Activated CD8-positive, alpha-beta memory T cell treated with anti-CD3 and anti-CD28 coated beads for 36 hours (primary cell): Measurements from ENCODE around the gene CDH6. TPM values are rescaled to one million over a fixed set of nuclear protein-coding genes. Genes with fewer than 3 reads are reported as not detected.

Source experiments
- CTCF ChIA-PET: fragments of 350-600 bp; sonication (Branson Sonifier 250); formaldehyde crosslinking; loops from one replicate; lab custom pipeline; 2021; ENCODE audit warnings: antibody characterized with exemption; lab: Charles Lee
- POLR2A ChIA-PET: fragments of 350-600 bp; sonication (Branson Sonifier 250); formaldehyde crosslinking; loops from one replicate; lab custom pipeline; 2021; ENCODE audit warnings: antibody characterized with exemption; lab: Charles Lee
- total RNA-seq, 2 experiments: library from RNA; stranded (reverse); gene quantifications; one replicate each; pipeline ENCODE4 v1.2.3, GENCODE V29; 2021

CDH6 gene
- total RNA-seq, 2 experiments from 2014 or later: not detected

DNA sequence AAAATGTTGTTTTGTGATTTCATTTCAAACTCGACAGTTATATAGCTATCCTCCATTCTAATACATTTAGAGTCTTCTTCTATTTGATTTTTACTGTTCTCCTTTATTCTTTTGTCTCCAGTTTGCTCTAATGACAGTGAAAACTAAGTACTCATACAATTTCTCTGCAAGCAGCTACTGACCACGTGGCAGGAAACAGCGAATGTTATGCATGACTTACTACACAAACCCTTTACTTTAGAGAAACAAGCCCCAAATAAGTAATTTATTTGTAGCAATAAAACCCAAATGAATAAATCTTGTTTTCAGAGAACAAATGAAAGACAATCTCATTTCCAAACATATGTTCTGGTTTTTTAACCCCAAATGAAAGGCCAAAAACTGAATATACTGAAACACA is 41.9 kb downstream of the CDH6 start:
- POLR2A ChIA-PET: interaction anchor here (0.6 kb wide), 1 partner anchor 320 kb away, joined by 5 read pairs; no protein-coding TSS in a partner anchor

DNA sequence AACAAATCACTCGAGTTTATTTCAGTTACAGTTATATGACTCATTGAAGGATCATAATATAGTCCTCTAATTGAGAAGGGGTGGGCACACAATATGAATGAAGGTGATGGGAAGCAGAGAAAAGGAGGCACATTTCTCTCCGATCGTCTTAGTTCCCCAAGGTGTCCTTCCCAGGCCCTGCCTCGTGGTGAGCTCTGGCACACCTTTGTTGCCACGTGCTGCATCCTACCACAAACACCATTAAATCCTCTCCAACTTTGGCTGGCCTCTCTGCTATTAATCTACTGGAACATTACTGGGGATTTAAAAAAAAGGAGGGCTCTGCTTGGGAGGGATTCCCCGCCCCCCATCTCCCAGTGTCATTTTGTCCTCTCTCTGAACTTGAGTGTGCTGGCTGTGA is 42.9 kb downstream of the CDH6 start:
- CTCF ChIA-PET: no interaction called here
- POLR2A ChIA-PET: no interaction called here

More for the DNA sequence above, 41.9 kb downstream of the CDH6 start:
- CTCF ChIA-PET: interaction anchor here (0.7 kb wide), 1 partner anchor 17 kb away, joined by 3 read pairs; no protein-coding TSS in a partner anchor

DNA sequence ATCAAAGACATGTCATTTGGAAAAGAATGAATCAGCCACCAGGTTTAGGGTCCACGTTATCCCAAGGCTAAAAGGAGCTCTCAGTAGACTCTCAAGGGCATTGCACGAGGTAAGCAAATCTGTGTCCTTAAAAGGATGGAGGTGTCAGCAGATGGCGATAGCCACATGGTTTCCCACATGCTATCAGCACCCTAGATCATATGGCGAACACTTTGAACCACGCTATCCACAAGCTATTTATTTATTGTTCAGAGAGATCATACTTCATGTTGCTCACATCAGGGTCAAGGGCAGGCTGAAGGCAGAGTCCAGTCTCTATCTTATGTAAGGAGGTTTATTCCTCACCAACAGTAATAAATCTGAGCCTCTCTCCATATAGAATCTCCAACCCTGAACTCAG is 43.7 kb downstream of the CDH6 start:
- POLR2A ChIA-PET: no interaction called here
- CTCF ChIA-PET: no interaction called here

DNA sequence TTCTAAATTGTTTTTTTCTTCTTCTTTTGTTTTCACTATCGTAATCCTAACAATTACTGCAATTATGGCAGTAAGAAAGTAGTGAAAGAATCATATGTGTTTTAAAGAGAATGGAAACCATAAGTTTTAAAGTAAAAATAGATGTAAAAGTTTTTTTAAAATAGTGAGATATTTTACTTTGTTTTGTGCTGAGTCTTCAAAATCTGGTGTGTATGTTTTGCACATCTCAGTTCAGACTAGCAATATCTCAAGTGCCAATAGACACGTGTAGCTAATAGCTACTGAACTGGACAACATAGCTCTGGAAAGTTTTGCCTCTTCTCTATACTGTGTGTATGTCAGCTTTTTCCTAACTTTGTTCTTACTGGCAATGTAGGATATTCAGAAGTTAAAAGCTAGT is 45.0 kb downstream of the CDH6 start:
- ChIA-PET CTCF (no interaction called here), POLR2A (no interaction called here)

DNA sequence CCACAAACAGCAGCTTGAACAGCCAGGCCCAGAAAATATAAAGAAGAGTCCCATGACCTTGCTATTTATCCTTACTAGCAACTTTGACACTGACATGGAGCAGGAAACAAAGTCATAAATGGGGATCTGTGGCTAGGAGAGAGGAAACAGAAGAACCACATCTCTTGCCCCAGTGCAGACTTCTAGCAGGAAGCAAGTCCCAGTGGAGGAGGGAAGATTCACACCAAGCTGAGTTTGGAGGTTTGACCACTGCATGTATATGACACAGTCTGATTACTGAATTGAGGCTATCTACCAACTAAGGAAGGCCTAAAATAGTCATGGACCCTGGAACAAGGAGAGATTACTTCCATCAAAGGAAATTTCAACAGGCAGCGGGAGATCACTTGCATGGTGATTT is 51.4 kb downstream of the CDH6 start:
- ChIA-PET POLR2A (no interaction called here), CTCF (no interaction called here)

DNA sequence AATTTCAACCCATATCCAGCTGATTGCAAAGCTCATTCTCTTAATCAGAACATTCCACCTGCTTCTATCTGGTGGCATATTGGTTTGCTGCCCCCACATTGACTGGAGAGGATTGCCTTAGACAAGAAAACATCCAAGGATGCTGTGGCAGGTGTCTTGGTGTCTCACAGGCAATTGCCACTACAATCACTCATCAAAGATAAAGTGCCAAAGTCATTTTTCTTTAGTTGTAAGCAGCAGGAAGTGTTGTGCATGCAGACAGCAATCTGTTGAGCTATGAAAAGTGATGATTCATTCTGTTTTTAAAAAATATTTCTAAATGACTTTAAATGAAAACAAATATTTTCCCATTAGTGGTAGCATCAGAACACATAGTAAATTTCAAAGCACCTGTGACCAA is 53.9 kb downstream of the CDH6 start:
- ChIA-PET CTCF (no interaction called here), POLR2A (no interaction called here)

DNA sequence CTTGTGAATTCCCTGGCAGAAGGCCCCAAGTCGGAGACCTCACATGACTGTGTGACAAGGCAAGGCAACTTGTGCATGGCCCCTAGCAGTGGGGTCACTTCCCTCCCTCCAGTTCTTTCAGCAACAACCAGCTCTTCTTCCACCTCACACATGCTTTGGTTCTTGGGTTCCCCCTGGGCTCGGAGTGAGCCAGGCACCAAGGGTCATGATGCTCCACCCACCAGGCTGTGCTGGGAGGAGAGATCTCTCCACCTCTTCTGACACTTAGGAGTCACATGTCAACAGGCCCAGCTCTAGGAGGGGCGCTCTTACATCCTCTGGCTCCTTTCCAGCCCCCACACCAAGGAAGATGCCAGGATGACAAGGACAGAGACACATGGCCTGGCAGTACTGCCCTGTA is 56.7 kb downstream of the CDH6 start:
- ChIA-PET POLR2A (no interaction called here), CTCF (no interaction called here)

DNA sequence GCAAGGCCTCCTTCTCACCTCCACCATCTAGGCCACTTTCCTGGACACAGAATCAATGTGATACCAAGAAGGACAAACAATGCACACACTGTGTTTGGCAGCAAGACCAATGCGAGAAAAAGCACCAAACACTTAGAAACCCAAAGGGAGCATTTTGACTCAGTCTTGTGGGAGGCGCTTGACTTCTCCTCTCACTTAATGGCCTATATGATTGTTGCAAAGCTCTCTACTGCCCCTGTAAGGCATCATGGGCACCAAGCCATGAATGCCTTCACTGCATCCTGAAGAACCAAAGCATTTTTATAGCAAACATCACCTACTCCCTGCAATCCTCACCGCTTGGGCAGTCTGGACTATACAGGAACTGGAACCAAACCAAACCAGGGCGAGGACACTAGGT is 57.5 kb downstream of the CDH6 start:
- CTCF ChIA-PET: no interaction called here
- POLR2A ChIA-PET: no interaction called here

DNA sequence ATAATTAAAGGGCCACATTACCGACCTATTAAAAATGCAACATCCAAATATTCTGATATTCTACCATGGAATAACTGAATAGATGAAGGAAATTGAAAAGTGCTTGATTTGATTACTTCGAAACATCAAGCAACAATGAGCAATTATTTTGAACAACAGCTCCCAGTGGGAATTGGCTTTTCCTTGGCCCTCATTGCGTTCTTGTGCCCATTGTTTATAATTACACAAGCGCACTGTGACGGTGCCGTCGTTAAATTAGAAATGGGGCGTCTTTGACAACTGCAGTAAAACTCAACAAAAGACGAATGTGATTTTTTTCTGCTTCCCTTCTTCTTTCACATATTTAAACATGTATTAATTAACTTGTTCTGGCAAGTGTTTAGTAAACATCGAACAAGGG is 61.6 kb downstream of the CDH6 start:
- ChIA-PET POLR2A (no interaction called here), CTCF (no interaction called here)

DNA sequence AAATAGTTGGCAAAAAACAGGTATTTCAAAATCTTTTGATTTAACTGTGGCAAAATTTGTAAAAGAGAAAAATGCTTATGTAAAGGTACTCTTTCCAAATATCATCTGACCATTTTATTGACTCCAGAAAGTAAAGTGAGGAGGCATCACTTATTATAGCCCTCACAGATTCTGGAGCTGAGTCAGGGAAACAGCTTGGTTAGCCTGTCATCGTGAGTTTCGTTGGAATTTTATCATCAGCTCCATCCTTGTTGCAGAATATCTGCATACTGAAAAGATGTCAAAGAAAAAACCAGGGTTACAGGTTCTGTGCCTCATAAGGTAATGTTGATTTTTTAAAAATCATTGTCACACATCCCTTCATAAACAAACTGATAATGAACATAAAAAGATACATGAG is 74.8 kb downstream of the CDH6 start:
- POLR2A ChIA-PET: no interaction called here
- CTCF ChIA-PET: no interaction called here

DNA sequence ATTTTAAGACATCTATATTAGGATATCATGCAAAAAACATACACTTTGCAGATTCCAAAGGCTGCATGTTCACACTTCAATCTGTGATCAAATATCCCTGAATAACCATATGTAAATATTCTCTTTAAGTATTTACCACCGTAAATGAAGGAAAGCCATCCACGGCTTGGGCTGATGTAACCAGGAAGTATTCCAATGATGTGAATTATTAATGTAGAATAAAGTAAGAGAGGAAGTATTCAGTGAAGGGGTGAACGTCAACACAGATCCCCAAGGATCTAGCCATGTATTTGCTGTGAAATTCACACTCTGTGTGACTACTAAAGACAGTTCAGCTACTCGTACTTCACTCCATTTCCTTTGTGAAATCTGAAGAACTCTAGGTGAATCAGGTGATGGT is 75.2 kb downstream of the CDH6 start:
- ChIA-PET POLR2A (no interaction called here), CTCF (no interaction called here)

DNA sequence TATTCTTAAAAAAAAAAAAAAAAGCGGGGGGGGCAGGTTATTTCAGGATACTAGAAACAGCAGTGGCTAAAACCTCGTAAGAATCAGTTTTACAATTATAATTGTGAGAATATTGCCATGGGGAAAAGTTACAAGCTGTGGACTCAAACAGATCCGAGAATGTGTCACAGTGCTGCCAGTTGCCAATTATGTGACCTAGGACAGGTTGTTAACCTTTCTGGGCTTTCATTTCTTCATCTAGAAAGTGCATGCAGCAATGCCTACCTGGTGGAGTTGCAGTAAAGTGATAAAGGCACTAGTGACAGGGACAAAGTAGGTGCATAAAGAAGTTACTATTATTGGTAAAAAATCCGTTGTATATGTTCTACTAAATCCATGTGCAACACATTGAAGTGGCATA is 75.8 kb downstream of the CDH6 start:
- CTCF ChIA-PET: no interaction called here
- POLR2A ChIA-PET: no interaction called here

DNA sequence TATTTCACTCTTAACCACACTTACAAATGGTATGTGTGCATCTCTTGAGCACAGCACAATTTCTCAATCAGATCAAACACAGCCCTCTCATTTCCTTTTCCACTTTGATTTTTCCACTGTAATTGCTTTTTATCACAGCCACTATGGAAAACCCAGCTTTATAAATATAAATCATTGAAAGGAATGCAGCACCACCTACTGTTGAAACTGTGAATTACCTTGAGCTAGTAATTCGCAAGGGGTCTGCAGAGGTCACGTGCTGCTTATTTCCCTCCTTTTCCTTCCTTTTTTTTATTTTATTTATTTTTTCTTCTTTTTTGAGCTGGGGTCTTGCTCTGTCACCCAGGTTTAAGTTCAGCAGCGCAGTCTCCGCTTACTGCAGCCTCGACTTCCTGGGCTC is 76.9 kb downstream of the CDH6 start:
- ChIA-PET CTCF (no interaction called here), POLR2A (no interaction called here)

DNA sequence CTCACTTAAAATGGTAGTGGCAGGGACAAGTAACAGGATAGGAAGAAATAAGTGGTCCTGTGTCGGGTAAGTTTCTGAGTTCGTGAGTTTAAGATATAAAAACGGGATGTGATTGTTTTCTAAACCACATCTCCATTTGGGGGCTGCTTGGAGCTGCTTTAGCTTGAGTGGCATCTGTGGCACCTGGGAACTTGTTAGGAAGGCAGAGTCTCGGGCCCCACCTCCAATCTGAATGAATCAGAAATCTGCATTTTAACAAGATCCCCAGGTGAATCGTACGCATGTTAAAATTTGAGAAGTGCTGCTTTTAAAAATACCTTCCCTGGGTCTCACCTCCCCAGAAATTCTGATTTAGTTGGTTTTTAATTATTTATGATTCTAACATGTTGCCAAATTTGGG is 78.1 kb downstream of the CDH6 start:
- POLR2A ChIA-PET: no interaction called here
- CTCF ChIA-PET: no interaction called here

DNA sequence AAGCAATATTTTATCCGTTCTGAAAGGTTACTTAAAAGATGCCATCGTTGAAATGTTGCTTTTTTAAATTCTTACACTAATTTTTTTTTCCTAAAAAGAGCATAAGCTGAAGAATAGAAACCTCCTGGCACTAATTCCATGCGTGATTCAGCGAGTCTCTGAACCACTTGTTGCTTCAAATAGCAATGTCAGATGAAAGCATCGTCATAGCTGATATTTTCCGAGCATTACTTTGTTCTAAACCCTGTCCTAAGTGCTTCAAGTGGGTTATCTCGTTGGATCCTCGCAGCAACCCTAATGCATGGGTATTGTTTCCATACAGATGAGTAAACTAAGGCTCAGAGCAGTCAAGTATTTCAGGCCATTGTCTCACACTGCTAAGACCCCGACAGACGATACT is 79.7 kb downstream of the CDH6 start:
- ChIA-PET POLR2A (no interaction called here), CTCF (no interaction called here)

DNA sequence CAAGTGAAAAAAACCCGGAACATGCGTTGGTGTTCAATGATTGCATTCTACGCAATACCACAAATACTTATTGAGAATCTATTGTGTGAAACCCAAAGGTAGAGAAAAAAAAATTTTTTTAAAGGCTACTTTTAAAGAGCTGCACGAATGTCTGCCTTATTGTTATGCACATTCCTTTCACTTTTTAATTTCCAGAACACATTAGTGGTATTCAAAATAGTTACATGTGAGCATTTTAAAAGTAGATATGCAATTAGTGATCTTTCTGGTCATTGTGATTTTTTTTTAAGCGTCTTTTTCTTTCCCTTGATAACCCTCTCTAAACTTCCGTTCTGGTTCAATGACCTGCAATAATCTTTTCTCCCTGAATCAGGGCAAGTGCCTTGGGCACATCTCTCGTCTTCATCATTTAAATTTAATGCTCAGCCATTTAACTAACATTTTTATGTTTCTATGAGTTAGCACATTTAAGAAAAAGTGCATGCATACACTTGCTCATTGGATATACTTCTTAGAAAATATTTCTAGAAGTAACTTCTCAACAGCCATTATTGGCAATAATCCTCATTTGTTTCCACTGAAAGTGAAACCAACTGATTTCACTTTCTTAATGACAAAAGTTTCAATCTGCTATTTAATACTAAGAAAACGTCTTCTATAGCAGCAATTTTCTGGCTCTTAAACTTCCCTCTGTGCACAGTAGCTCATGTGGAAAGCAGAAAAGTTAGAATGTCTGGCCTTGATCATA is 80.3 kb downstream of the CDH6 start:
- CTCF ChIA-PET: no interaction called here
- POLR2A ChIA-PET: no interaction called here

DNA sequence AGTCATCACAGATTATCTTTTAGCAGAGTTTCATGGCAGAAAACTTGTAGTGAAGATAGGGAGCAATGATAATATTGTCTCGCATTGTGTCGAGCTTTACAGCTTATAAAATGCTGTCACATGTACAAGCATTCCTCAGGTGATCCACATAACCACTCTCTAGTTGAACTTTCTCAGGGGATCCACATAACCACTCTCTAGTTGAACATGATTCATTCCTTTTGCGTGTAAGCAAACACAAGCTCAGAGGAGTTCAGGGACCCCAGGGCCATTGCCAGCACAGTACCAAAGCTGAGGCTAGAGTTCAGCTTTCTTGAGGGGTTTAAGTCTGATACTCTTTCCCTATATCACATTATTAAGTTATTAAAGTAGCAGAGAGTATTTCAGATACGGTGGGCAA is 86.7 kb downstream of the CDH6 start:
- ChIA-PET POLR2A (no interaction called here), CTCF (no interaction called here)

DNA sequence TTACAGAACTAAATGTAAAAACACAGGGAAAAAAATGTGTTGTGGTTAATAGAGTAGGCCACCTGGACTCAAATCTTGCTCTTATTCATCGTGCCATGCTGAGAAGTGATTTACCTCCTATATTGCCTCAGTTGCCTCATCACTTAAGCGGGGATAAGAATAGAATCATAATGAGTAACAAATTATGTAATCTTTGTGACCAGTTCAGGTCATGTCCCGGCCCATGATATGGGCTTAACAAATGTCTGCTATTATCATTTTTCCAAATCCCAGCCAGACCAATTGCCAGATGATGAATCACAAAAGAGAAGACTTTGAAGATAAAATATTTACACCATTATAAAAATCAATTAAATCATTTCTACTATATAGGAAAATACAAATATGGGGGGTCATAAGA is 89.8 kb downstream of the CDH6 start:
- POLR2A ChIA-PET: no interaction called here

DNA sequence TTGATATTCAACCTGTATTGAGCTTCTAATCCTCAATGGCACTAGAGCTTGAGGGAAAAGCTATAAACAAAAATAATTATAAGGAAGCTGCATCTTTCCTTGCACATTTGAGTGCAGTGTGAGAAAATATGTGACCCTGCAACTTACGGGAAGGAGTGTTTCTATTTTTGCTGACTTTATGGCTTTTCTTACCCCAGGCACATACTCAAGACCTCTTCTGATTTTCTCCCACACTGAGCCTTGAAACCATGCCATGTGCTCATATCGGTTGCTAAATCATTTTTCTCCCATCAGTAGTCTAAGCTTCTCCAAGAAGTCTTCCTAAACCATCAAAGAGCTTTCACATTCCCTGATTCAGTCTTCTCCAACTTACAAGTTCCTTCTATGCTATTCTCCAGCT is 91.5 kb downstream of the CDH6 start:
- CTCF ChIA-PET: no interaction called here
- POLR2A ChIA-PET: no interaction called here

More for the DNA sequence above, 89.8 kb downstream of the CDH6 start:
- CTCF ChIA-PET: no interaction called here

DNA sequence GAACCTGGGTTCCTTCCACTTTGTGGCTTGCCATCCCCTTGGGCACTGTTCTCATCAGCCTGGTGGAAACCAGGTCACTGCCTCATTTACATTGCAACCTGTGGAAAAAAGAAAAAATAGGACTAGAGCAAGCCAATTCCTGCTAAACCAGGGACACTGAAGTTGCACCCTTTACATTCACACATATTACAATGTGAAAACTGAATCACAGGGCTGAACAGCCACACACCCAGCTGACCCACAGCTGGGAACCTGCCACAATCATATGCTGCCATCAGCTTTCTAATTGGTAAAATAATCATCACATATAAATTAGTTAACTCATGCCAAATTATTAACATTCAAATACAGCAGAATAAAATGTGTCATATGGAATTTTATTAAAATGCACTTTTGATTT is 94.5 kb downstream of the CDH6 start:
- POLR2A ChIA-PET: no interaction called here
- CTCF ChIA-PET: no interaction called here

DNA sequence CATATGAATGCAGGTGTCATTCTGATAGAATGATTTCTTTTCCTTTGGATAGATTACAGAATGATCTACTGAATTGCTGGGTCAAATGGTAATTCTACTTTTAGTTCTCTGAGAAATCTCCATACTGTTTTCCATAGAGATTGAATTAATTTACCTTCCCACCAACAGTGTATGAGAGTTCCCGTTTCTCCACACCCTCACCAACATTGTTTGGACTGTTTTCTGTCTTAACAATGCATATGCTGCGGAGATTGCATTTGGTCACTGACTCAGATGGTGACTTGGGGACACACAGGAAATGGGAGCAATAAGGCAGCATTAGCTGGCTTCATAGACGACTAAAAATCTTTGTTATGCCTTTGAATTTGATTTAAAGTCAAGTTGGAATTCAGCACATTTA is 95.9 kb downstream of the CDH6 start:
- ChIA-PET POLR2A (no interaction called here), CTCF (no interaction called here)

DNA sequence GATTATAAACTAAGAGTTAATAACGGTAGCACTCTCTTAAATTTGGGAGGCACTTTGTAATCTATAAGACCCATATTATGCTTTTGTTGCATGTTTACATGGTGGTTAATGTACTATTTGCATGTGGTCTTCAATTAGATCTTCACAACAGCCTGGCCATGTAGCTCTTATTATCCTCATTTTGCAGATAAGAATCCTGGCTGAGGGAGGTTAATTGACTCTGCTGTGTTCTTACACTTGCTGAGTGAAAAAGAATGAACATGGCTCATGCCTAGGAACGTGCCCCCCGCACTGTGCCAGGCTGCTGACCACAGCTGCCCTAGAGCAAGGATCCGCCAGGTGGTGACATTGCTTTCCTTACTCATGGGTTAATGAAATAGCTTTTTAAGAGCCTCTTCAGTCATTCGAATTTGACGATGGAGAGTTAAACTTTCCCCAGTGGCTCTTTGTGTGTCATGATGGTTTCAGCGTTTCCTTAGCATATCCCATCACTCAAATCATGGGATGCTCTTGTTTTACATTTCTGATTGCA is 97.9 kb downstream of the CDH6 start:
- CTCF ChIA-PET: no interaction called here
- POLR2A ChIA-PET: no interaction called here
